Skeletal muscle cell (primary cell): ENCODE data around the gene GGCX.

Experiments
- DNase-seq: peaks from one replicate; pipeline ENCODE4 v3.0.0-alpha.2; 2010; ENCODE audit warnings: low read depth
- H3K4me3 ChIP-seq: 2 replicates; pipeline ENCODE4 v1.5.1; 2011; ENCODE audit warnings: low read depth, mild to moderate bottlenecking, control low read depth, low read length, moderate library complexity

The GGCX gene

GRCh38 chr2:85527787-85528186 is 33.5 kb downstream of the GGCX start:
- H3K4me3 ChIP-seq: no peak overlapping the region
- DNase-seq: no peak

GRCh38 chr2:85525567-85525966 is 35.7 kb downstream of the GGCX start:
- DNase-seq: no peak
- no peak overlapping the region for H3K4me3 ChIP-seq

- DNase-seq: no peak
- H3K4me3 ChIP-seq: no peak overlapping the region
Observed at GRCh38 chr2:85525029-85525428, 36.3 kb downstream of the GGCX start.

GRCh38 chr2:85524336-85524908 is 36.9 kb downstream of the GGCX start:
- no peak for DNase-seq
- no peak overlapping the region for H3K4me3 ChIP-seq

GRCh38 chr2:85523903-85524335 is 37.4 kb downstream of the GGCX start:
- H3K4me3 ChIP-seq: no peak overlapping the region
- DNase-seq: no peak

GRCh38 chr2:85523062-85523902 is 38.0 kb downstream of the GGCX start:
- H3K4me3 ChIP-seq: no peak overlapping the region
- DNase-seq: no peak

- H3K4me3 ChIP-seq: no peak overlapping the region
- DNase-seq: no peak
Observed at GRCh38 chr2:85522090-85522647, 39.1 kb downstream of the GGCX start.

GRCh38 chr2:85516653-85517389 is 44.5 kb downstream of the GGCX start:
- H3K4me3 ChIP-seq: no peak overlapping the region
- DNase-seq: no peak

GRCh38 chr2:85514323-85514722 is 47.0 kb downstream of the GGCX start:
- DNase-seq: no peak

GRCh38 chr2:85511008-85511811 is 50.1 kb downstream of the GGCX start:
- DNase-seq: no peak
- H3K4me3 ChIP-seq: no peak overlapping the region

More at GRCh38 chr2:85514323-85514722, 47.0 kb downstream of the GGCX start:
- no peak overlapping the region for H3K4me3 ChIP-seq

- DNase-seq: peak; percentile 44
- no peak overlapping the region for H3K4me3 ChIP-seq
Observed at GRCh38 chr2:85506768-85507181, 54.5 kb downstream of the GGCX start.

GRCh38 chr2:85505551-85506238 is 55.6 kb downstream of the GGCX start:
- DNase-seq: no peak
- no peak overlapping the region for H3K4me3 ChIP-seq

- peak; percentile 98 for DNase-seq
- no peak overlapping the region for H3K4me3 ChIP-seq
Observed at GRCh38 chr2:85504778-85505261, 56.5 kb downstream of the GGCX start.

GRCh38 chr2:85503851-85504777 is 57.2 kb downstream of the GGCX start:
- DNase-seq: peak; percentile 68
- no peak overlapping the region for H3K4me3 ChIP-seq

GRCh38 chr2:85503168-85503850 is 58.0 kb downstream of the GGCX start:
- no peak for DNase-seq
- H3K4me3 ChIP-seq: no peak overlapping the region

GRCh38 chr2:85502720-85503119 is 58.6 kb downstream of the GGCX start:
- DNase-seq: no peak
- H3K4me3 ChIP-seq: no peak overlapping the region

- DNase-seq: no peak
- no peak overlapping the region for H3K4me3 ChIP-seq
Observed at GRCh38 chr2:85501248-85501647, 60.0 kb downstream of the GGCX start.
